ENCODE measurements around the gene SH3RF3.

GRCh38 chr2:109522063-109522374 lies 393.0 kb downstream of the SH3RF3 start:
- TF ChIP-seq CTCF (IDR thresholded peaks at IDR 0.05) (no peak), POLR2AphosphoS5 (IDR thresholded peaks at IDR 0.05) (no peak), EP300 (IDR thresholded peaks at IDR 0.05) (no peak), POLR2A (IDR thresholded peaks at IDR 0.05) (no peak)

Measured in upper lobe of left lung (tissue), 4 donors.